GM21515 (cell line): ENCODE data around the gene BIN1.

ENCODE experiments used
- ATAC-seq: cut with Tn5 transposase; IDR thresholded peaks from one replicate; pipeline ENCODE4 v1.9.1; 2021; ENCODE audit not compliant: unreplicated experiment

Gene BIN1, protein sequence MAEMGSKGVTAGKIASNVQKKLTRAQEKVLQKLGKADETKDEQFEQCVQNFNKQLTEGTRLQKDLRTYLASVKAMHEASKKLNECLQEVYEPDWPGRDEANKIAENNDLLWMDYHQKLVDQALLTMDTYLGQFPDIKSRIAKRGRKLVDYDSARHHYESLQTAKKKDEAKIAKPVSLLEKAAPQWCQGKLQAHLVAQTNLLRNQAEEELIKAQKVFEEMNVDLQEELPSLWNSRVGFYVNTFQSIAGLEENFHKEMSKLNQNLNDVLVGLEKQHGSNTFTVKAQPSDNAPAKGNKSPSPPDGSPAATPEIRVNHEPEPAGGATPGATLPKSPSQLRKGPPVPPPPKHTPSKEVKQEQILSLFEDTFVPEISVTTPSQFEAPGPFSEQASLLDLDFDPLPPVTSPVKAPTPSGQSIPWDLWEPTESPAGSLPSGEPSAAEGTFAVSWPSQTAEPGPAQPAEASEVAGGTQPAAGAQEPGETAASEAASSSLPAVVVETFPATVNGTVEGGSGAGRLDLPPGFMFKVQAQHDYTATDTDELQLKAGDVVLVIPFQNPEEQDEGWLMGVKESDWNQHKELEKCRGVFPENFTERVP

DNA sequence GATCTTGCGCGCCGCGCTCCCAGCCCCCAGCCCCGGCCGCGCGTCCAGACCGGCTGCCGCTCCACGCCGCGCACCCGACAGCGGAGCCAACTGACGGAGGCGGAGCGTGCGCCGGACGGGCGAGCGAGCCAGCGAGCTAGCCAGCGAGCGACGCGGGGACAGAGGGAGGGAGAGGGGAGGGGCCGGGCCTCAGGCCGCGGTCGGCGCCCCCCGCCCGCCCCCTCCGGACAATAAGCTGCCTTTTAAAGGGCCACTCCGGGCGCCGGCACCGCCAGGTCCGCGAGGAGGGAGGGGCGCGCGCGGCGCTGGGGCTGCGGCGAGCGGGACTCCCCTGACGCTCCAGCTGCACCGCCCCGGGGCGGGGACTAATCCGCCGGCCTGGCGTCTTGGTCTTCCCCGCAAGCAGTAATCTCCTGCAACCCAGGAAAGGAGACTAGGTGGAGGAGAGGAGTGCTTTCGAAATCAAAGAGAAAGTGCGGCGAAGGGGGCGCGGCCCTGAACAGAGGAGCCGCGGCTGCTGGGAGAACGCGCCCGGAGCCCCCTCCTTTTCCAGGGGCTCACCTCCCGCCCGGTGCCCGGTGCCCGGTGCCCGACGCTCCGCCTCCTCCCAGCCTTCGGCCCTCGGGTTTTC, at the start of gene BIN1:
Gene BIN1, minus strand, starts transcription at position 164 of the 631 bp plus-strand sequence. CDS start 211 bp downstream, outside the sequence.
- ATAC-seq = peak; percentile 87

DNA sequence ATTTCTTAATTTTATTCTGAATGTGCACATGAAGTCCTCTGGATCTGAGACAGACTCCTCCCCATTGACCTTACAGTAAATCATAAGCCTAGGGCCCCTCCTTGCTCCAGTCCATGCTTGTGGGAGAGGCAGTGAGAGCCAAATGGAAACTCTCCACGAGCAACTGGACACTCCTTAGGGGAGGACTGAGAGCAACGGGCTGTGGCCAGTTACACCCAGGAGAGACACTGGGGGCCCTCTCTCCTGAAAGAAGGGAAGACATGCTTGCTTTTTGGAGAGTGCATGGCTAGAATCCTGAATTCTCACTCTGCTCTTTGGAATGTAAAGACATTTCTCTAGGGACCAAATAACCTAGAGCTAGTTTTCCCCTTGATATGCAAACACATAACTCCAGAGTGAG, 49.0 kb upstream of the BIN1 start:
- ATAC-seq = no peak

DNA sequence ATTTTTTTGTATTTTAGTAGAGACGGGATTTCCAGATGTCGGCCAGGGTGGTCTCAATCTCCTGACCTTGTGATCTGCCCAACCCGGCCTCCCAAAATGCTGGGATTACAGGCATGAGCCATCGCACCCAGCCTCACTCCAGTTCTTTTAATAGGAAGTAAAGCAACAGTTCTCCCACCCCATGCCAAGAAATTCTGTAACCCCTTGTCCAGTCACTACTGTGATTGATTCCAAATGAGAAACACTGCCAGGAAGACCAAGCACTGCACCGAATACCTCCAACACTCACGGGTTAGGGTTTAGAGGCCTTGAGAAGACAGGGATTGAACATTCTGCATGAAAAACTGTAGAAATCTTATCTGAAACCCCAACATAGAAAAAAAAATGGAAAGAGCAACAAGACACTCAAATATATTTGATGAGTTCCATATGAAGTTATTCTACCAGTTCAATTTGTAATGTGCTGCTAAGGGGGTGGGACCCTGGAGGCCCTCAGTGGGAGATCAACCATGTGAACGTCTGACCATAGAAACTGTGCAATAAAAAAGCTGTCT, 48.2 kb upstream of the BIN1 start:
- no peak for ATAC-seq

DNA sequence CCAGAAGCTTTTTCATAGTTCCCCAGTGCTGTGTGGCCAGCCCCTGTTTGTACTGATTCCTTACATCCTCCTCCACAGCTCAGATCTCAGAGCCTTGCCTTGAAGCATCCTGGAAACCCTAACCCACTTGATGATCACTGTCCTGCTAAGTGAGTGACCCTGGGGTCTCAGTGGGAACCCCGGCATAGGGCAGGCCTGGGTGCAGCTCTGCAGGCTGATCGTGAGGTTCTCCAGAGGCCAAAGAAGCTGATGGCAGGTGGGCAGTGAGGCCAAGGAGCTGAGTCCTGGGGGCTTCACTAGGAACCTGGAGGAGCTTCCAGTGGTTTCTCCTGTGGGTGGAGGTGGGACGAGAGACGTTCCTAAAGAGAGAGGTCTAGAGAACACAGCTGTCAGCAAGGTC, 47.4 kb upstream of the BIN1 start:
- no peak for ATAC-seq

DNA sequence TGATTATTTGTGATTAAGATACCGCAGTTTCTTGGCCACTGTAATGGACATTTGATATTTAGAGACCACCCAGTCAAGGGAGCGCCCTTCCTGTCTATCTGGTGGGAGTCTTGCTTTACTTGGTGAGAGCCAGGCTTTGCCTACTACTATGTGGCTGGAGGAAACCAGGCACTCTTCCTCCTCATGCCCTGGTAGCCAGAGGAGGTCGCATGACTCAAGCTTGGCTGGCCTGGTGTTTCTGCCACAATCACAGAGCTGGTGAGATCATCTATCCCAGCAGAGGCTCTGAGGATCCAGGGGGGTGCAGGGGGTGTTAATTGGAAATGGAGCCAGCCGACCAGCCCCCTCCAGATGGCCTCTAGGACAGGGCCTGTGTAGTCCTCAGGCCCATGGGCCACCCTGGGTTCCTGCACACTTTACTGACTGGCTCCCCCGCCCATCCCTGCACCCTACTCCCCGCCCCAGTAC, 46.8 kb upstream of the BIN1 start:
- no peak for ATAC-seq

DNA sequence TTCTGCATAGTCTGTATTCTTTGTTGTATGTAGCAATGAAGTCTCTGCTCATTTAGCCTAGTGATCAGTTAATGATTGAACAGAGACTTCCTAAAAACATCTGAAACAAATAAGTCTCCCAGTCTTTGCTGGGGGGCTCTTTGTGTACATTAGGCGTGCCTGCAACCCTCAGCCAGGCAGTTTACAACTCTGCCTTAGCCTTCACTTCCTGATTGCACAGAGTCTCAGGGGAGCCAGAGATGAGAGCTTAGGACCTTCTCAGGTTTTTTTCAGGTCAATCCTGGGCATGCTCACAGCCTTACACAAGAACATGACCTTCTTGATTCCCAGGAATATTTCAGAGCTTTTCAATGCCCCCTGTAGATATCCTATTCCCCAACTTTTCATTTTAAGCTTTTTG, 44.0 kb upstream of the BIN1 start:
- no peak for ATAC-seq

DNA sequence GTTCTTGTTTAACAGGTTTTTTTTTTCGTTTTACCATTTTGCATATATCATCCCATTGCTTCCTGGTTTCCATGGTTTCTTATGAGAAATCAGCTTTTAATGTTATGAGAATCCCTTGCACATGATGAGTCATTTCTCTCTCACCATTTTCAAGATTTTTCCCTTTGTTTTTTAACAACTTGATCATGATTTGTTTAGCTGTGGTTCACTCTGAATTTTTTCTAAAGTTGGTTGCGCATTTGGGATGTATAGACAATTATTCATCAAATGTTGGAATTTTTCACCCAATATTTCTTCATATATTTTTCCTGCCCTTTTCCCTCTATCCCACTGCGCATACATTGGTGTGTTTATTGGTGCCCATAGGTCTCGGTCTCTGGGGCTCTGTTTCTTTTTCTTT, 42.4 kb upstream of the BIN1 start:
- ATAC-seq = no peak

DNA sequence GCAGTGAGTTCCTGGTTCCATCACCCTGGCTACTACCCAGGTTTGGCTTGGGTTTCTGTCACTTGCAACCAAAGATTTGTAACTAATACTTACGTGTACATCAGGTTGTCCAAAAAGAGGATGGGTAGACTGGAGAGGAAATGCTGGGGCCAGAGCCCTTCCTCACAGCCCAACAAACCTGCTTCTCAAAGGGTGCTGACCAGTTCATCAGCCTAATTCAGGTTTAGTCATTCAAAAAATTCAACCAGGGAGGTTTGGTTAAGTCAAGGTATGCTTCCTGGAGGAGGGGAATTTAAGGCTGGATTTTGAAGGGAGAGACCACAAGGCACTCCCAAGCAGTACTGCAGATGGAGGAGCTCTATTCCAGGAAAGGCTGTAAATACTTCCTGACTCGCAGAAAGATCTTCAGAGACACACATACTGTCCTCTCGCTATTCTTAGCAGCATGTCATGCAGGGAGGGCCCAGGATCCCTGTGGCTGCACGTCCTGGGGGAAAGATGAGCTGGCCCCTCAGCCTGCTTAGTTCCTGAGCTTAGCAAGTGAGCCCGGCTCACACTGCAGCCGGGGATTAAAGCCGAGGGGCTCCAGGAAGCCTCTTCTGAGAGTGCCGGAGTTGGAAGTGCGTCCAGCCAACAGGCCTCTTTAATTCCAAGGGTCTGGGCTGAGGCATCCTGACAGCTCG, 40.0 kb upstream of the BIN1 start:
- ATAC-seq = no peak

DNA sequence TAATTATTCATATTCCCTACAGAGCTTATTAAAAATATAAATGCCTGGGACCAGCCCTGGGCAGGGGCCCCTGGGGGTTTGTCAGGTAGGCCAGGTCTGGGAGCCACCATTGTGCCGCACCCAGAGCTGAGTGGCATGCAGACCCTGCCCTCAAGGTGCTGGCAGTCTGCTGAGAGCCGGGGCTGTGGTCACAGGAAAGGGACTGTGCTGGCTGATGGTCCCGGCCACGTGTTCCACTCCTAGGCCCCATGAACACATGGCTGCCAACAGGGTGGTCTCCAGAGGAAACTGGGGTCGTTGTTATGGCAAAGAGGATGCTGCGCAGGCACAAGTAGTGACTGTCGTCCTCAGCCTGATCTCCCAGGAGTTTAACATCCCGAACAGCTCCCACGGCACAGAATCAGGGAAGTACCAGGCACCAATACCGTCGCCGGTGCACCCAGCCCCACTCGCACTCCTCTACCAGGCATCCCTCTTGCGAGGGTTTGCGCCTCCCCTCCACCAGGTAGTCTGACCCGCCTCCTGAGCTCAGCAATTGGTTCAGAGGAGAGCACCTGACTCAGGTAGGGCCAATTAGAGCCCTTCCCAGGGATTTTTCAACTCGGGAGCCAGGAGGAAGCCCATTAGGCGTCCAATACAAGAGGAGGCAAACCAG, 39.2 kb upstream of the BIN1 start:
- no peak for ATAC-seq

DNA sequence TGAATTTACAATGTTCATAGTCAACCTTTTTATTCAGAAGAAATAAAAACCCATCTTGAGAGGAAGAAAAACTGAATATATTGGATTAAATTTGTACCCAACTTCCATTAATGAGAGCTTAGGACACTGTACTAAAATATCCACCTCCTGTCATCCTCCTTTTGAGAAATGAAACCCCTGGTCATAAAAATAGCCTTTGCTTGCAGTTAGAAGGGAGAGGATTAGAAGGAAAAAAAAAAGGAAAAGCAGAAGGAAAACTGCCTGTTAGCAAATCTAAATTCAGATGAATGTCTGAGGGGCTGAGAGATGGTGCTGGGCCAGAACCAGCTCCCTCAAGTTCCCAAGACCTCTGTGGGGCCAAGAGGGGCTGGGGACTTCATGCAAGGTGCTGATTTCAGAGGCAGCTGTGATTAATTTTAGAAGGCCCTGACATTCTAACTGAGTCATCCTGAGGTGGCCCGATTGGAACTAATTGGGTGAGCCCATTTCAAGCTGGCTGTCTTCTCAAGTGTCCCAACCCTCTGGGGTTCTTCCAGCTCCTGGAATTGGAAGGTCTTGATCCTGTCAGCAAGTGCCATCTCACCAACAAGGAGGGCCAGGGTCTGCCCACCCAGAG, 38.4 kb upstream of the BIN1 start:
- ATAC-seq = no peak

DNA sequence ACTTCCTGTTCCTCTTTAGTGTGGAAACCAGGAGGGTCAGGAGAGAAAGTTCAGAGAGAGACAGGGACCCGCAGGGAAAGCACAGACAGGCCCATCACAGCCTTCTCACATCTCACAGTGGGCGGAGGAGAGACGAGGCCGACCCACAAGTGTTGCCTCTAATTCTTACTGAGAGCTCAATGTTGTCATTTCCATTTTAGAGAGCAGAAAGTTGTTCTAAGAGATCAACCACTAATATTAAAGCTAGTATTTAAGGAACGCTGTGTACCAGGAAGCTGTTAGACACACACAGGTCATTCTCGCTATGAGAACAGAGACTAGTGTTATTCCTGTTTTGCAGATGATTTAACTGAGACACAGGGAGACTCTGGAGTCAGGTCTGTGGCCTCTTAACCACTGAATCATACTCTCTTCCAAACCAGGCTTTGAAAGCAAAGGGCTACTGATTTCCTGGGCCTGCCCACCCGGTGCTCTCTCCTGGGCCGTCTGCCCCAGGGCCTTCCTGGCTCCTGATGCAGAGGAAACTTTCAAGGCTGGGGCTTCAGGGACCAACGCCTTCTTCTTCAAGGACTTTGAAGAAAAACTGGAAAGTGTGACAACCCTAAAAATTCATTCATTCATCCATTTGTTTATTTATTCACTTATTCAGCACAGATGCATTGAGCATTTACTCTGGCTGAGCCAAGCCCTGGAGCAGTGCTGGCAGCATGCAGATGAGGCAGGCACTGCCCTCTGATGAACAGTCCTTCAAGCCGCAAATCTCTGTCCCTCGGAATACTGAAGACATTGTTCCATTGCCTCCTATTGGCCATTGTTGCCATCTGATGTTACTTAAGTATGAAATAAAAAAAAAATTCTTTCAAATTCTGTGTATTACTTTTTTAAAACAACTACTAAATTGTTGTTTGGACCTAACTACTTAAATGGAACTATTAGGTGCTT, 37.2 kb upstream of the BIN1 start:
- no peak for ATAC-seq

DNA sequence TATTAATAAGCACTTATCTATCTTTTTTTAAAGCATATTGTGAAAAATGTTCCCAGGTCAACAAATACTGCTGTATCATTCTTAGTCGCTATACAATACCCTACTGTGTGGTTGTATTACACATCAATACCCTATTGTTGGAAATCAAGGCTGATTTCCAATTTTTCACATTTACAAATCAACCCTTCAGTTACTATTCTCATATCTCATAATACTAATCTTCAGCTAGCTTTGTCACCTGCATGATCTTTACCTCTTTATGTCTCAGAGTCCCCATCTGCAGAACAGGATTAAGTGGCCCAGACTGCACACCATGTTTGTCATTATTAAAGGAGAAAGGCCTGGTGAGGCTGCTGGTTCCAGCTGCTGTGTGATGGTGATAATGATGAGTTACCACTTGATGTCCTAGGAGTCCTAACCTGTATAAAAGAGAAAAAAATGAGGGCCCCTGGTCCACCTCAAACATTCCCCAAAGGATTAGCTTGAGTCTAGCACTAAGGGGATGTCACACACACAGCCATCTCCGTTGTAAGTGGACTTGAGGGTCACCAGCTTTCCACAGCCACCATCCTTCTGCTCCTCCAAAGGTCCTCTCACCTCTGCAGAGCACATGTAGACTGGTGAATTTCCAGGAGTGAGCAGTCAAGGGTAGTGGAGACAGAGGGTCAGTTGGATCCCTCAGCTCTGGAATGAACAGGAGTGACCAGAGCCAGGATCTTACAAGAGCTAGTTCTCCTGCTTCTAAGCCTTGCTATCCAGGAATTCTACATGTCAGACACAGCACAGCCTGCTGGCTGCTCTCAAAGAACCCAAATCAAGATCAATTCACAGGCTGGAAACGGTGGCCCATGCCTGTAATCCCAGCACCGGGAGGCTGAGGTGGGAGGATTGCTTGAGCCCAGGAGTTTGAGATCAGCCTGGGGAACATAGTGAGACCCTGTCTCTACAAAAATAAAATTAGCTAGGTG, 36.0 kb upstream of the BIN1 start:
- ATAC-seq = no peak

DNA sequence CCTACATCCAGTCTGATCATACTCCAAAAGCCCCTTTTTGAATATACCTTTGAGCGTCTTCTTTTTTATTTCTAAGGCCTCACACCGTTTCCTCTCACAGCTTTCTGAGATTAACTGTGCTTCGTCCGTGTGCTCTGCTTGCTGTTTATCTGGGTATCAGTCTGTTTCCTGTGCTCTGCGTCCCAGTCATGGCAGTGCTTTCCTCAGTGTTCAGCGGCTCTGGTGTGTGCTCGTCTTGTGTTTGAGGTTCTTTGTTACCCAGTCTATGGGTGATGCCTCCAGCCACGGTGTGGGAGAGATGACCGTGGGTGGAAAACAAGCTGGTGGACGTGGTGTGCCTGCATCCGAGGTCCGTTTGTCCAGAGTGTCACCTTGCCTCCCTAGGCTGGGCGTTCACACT, 33.6 kb upstream of the BIN1 start:
- ATAC-seq = no peak

DNA sequence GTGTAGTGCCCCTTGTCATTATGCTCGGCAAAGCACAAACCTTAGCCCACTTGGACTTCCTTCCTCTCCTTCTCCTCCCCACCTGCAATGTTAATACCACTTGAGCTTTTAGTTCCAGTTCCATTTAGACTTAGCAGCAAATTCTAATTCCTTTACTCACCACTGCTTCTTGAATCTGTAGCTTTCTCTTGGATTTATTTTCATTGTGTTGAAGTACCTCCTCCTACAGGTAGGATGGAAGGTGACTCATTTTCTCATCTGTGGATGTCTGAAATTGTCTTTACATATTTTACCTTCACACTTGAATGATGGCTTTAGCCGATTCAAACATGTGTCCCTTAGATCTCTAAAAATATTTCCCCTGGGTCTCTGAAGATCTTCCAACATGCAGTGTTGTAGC, 32.8 kb upstream of the BIN1 start:
- no peak for ATAC-seq

DNA sequence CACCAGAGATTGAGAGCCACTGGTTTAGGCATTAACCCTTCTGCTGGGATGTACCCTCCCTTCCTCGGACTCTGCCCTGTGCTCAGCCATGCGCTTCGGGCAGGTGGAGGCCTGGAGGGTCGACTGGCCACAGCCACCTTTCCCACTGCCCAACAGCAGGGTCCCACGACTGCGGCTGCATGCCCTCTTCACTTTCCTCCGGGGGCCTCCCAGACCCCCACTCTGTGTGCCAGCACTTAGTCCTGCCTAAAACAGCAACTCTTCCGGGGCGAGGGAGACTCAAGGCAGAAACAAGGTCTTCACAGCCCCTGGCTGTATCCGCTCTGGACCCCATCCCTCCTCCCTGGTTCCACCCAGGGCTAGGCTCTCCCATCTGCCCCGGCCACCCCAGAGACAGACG, 31.3 kb upstream of the BIN1 start:
- no peak for ATAC-seq

DNA sequence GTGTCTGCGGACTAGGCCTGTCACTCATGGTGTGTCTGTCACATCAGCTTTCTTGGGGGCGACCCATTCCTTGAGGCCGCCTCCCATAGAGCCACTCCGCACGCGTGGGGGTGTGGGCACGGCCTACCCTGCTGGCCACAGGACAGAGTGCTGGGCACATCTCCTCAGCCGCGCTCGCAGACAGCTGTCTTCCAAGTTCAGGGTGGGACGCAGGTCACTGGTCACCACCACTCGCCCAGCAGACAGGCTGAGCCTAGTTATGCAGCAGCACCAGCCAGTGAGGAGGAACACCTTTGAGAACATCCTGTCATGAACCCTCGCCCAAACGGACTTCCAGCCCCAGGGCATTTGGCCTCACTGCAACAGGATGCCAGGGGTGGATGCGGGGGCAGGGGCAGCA, 30.8 kb upstream of the BIN1 start:
- no peak for ATAC-seq

DNA sequence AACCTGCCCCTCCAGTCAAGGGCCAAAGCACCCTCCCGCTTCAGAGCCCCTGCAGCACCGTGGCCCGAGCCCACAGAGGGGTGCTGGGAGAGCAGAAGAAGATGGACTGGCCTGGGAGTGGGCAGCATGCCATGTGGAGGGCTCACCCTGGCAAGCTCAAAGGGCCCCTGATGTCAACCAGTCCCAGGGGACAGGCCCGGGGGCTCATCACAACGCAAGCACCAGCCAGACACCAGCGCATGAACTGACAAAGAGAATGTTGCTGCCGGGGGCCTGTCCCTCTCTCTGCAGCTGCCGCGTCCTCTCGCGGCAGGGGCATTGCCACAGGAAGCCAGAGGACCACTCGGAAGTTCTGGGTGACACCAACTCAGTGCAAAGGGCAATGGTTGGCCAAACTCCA, 30.3 kb upstream of the BIN1 start:
- no peak for ATAC-seq
